Colonic mucosa (tissue), 4 donors: ENCODE measurements around the gene FBLIM1. TPM values are rescaled to one million over a fixed set of nuclear protein-coding genes. Genes with fewer than 3 reads are reported as not detected.

ENCODE experiments used
- DNase-seq: peaks from one replicate; pipeline ENCODE4 v3.0.0-alpha.2; 2020
- H3K27ac ChIP-seq: fragments of 200-600 bp; one replicate; pipeline ENCODE4 v1.8.0; 2021
- H3K27me3 ChIP-seq: fragments of 200-600 bp; one replicate; pipeline ENCODE4 v1.8.0; 2021
- H3K36me3 ChIP-seq: fragments of 200-600 bp; one replicate; pipeline ENCODE4 v1.8.0; 2021
- H3K4me1 ChIP-seq: fragments of 200-600 bp; one replicate; pipeline ENCODE4 v1.8.0; 2021; ENCODE audit warnings: mild to moderate bottlenecking
- H3K4me3 ChIP-seq: fragments of 200-600 bp; one replicate; pipeline ENCODE4 v1.8.0; 2021
- H3K9ac ChIP-seq, 2 donors: one replicate each; pipeline ENCODE4 v1.7.0; 2013; ENCODE audit warnings: control low read depth in 2 of 2, low read depth in 2 of 2, low read length in 2 of 2
- H3K9me3 ChIP-seq: fragments of 200-600 bp; one replicate; pipeline ENCODE4 v1.8.0; 2021
- intact Hi-C: fragments of 100-400 bp; cut with DNase I; formaldehyde crosslinking; loops from one replicate; pipeline ENCODE4 v1.14.1; 2022
- total RNA-seq, 2 donors: library from RNA; stranded (reverse); fragmentation: NEBNext Ultra II Directional in 1 of 2; extraction: Animal tissue kit (Norgen Biotek cat#: 25700) in 1 of 2; gene quantifications; one replicate each; pipeline ENCODE4 v1.2.1, GENCODE V29; 2021
- TF ChIP-seq, protein P1 (sequence below): fragments of 200-600 bp; IDR thresholded peaks from one replicate; pipeline ENCODE4 v1.8.0; 2022; ENCODE audit warnings: antibody characterized with exemption, mild to moderate bottlenecking
- donor health status: healthy.
- donor health status: DM: no; HTN: no; CAD: no.
- donor health status: DM: no; HTN: no; CAD: no.

The FBLIM1 gene
- total RNA-seq, 2 donors from 2014 or later, result 167 to 213 TPM

GRCh38 chr1:15830258-15830657 is 71.7 kb downstream of the FBLIM1 start:
- Histone ChIP-seq H3K4me3 (no peak overlapping the region), H3K9ac (no peak overlapping the region)
- intact Hi-C loops, result no loop called here

DNA sequence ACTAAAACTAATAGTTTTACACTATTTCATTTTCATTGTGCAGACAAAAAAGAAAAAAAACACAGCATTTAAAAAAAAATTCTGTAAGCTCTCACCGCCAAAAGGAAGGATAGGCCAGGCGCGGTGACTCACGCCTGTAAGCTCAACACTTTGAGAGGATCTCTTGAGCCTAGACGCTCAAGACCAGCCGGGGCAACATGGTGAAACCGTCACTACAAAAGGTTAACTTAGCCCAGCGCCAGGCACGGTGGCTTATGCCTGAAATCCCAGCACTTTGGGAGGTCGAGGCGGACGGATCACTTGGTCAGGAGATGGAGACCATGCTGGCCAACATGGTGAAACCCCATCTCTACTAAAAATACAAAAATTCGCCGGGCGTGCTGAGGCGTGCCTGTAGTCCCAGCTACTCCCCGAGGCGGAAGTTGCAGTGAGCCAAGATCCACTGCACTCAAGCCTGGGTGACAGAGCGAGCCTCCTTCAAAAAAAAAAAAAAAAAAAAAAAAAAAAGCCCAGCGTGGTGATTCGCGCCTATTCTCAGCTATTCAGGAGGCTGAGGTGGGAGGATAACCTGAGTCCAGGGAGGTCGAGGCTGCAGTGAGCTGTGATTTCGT is 74.6 kb downstream of the FBLIM1 start:
- Histone ChIP-seq H3K27me3 (no peaks in the 10 kb centered on the region), H3K4me1 (no peaks in the 10 kb centered on the region), H3K36me3 (no peaks in the 10 kb centered on the region), H3K9me3 (no peaks in the 10 kb centered on the region), H3K27ac (peak overlapping the region; percentile 100), H3K4me3 (peak overlapping the region; percentile 81), H3K9ac (peak overlapping the region in 1 of 2 donors; percentile 100)
- DNase-seq, result peak; percentile 65
- TF ChIP-seq, protein P1, sequence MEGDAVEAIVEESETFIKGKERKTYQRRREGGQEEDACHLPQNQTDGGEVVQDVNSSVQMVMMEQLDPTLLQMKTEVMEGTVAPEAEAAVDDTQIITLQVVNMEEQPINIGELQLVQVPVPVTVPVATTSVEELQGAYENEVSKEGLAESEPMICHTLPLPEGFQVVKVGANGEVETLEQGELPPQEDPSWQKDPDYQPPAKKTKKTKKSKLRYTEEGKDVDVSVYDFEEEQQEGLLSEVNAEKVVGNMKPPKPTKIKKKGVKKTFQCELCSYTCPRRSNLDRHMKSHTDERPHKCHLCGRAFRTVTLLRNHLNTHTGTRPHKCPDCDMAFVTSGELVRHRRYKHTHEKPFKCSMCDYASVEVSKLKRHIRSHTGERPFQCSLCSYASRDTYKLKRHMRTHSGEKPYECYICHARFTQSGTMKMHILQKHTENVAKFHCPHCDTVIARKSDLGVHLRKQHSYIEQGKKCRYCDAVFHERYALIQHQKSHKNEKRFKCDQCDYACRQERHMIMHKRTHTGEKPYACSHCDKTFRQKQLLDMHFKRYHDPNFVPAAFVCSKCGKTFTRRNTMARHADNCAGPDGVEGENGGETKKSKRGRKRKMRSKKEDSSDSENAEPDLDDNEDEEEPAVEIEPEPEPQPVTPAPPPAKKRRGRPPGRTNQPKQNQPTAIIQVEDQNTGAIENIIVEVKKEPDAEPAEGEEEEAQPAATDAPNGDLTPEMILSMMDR, result no peak
- intact Hi-C loops, result no loop called here

More at GRCh38 chr1:15830258-15830657, 71.7 kb downstream of the FBLIM1 start:
- H3K36me3 ChIP-seq, result no peaks in the 10 kb centered on the region
- peak overlapping the region; percentile 12 for H3K27ac ChIP-seq
- H3K27me3 ChIP-seq, result no peaks in the 10 kb centered on the region
- no peak for DNase-seq
- H3K4me1 ChIP-seq, result no peaks in the 10 kb centered on the region
- no peaks in the 10 kb centered on the region for H3K9me3 ChIP-seq
- TF ChIP-seq, protein P1, result no peak

DNA sequence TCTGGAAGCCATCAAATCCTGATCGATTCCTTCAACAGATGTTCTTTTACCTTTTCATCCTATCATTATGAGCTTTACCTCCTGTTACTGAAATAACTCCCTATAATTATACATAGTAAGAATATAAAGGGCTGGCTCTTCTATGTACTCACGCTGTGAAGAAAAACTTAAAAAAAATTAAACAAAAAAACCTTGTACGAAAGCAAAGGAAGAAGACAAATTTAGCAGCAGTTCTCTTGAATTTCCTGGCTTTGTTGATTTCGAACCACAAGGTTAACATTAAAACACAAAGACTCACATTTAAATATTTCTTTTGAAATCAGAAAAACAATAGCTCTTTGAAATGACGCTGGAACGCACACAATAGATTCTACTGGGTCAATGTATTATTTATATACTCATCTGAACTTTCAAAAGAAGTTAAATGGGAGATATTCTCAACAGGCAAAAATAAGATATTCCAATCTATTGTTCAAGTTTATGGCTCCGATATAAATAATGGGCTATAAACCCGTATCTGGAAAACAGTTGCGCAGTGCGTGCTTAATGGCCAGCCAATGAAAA is 75.3 kb downstream of the FBLIM1 start:
- TF ChIP-seq, protein P1, result no peak
- Histone ChIP-seq H3K9ac (peak overlapping the region; percentile 97 to 100), H3K36me3 (no peaks in the 10 kb centered on the region), H3K27me3 (no peaks in the 10 kb centered on the region), H3K4me1 (no peaks in the 10 kb centered on the region), H3K27ac (peak overlapping the region; percentile 100), H3K9me3 (no peaks in the 10 kb centered on the region), H3K4me3 (peak overlapping the region; percentile 81)
- intact Hi-C loops, result no loop called here
- DNase-seq, result no peak

DNA sequence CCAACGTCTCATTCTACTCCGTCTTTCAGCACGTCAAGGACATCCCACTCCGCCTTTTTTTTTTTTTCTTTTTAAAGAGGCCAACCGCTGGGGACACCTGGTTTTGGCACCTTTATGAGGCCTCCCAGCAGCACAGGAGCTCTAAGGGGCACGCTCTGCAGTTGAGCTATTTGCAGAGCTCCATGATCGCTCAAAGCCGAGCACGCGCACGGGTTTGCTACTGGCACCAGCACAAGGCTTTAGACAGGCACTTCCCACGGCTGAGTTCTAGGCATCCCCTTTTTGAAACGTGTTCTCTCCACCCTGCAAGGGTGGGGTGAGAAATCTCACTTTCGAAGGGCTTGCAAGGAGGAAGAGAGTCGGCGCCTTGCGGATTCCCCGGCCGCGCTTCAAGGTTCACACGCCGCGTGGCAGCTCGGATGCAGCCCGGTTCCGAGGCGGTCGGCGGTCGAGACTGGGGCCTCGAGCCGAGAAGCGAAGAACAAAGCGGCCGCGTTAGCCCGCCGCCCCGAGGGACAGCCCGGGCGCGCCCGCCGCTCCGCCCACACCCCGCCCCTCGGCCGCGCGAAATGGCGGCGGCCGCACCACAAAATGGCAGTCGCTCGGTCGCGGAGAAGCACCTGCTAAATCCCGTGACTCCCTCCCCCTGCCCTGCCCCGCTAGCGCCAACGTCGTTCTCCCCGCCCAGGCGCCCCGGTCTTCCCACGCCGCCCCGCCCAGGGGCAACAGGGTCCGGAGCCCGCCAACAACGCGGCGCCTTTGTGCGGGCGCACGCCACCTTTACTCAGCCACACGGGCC is 76.0 kb downstream of the FBLIM1 start:
- no peaks in the 10 kb centered on the region for H3K9me3 ChIP-seq
- no peaks in the 10 kb centered on the region for H3K4me1 ChIP-seq
- H3K36me3 ChIP-seq, result no peaks in the 10 kb centered on the region
- TF ChIP-seq, protein P1, result no peak
- H3K27me3 ChIP-seq, result no peaks in the 10 kb centered on the region
- H3K27ac ChIP-seq, result peak overlapping the region; percentile 100
- peak overlapping the region; percentile 81 for H3K4me3 ChIP-seq
- peak; percentile 91 for DNase-seq
- intact Hi-C loops, result no loop called here
- peak overlapping the region; percentile 97 to 100 for H3K9ac ChIP-seq

- H3K4me1 ChIP-seq, result no peaks in the 10 kb centered on the region
- peak overlapping the region; percentile 97 to 100 for H3K9ac ChIP-seq
- H3K4me3 ChIP-seq, result peak overlapping the region; percentile 81
- intact Hi-C loops, result no loop called here
- no peaks in the 10 kb centered on the region for H3K27me3 ChIP-seq
- no peaks in the 10 kb centered on the region for H3K36me3 ChIP-seq
- H3K9me3 ChIP-seq, result no peaks in the 10 kb centered on the region
- no peak for DNase-seq
- TF ChIP-seq, protein P1, result no peak
- peak overlapping the region; percentile 100 for H3K27ac ChIP-seq
Observed at GRCh38 chr1:15835205-15835740, 76.7 kb downstream of the FBLIM1 start.
